ENCODE data around the gene ST3GAL4. TPM values are rescaled to one million over a fixed set of nuclear protein-coding genes. Genes with fewer than 3 reads are reported as not detected.

Gene ST3GAL4
- total and polyA plus RNA-seq, 10 of the 15 experiments (the other 5 are each of a cell fraction or from before 2014, with no cell fraction given), result 3.8 to 8.1 (median 6.5) TPM; not detected in 2

- CTCF ChIA-PET, result no interaction called here
- no peaks in the 10 kb centered on the region for H3K79me2 ChIP-seq (ENCODE audit: control insufficient read depth, insufficient read depth, low read length)
- no peaks in the 10 kb centered on the region for H4K20me1 ChIP-seq (ENCODE audit: control insufficient read depth, insufficient read depth)
- no peak overlapping the region for H3K9ac ChIP-seq (ENCODE audit: control insufficient read depth, insufficient read depth, low read length)
- H3K9me3 ChIP-seq (replicated peaks; ENCODE audit: control insufficient read depth, insufficient read depth, low read length), result no peaks in the 10 kb centered on the region
- FAIRE-seq (no peak), ATAC-seq (no peak), DNase-seq (ENCODE audit: low read depth, low spot score) (no peak)
- H3K4me1 ChIP-seq (ENCODE audit: control insufficient read depth, insufficient read depth, low read length), result no peaks in the 10 kb centered on the region
- TF ChIP-seq PML (IDR thresholded peaks at IDR 0.05; ENCODE audit: low read length) (no peak), MTA3 (IDR thresholded peaks at IDR 0.05; ENCODE audit: borderline replicate concordance, low read length) (no peak), YY1 (IDR thresholded peaks at IDR 0.05; ENCODE audit: low read depth, low read length) (no peak), GATAD2B (conservative IDR thresholded peaks at IDR 0.05; ENCODE audit: low read depth) (no peak), TCF7 (IDR thresholded peaks at IDR 0.05; ENCODE audit: borderline replicate concordance) (no peak), EZH2 (IDR thresholded peaks at IDR 0.05; ENCODE audit: borderline replicate concordance, control insufficient read depth, low read depth, low read length) (no peak), SRF (IDR thresholded peaks at IDR 0.05; ENCODE audit: low read depth in 2 of 2, low read length in 2 of 2) (no peak), NFIC (IDR thresholded peaks at IDR 0.05; ENCODE audit: low read depth, low read length) (no peak), SIX5 (IDR thresholded peaks at IDR 0.05; ENCODE audit: low read depth, low read length, severe bottlenecking) (no peak), EP300 (IDR thresholded peaks at IDR 0.05; ENCODE audit: borderline replicate concordance in 1 of 2, control insufficient read depth in 1 of 2, low read depth in 2 of 2, low read length in 2 of 2) (no peak)
- TF ChIP-seq, protein P1, sequence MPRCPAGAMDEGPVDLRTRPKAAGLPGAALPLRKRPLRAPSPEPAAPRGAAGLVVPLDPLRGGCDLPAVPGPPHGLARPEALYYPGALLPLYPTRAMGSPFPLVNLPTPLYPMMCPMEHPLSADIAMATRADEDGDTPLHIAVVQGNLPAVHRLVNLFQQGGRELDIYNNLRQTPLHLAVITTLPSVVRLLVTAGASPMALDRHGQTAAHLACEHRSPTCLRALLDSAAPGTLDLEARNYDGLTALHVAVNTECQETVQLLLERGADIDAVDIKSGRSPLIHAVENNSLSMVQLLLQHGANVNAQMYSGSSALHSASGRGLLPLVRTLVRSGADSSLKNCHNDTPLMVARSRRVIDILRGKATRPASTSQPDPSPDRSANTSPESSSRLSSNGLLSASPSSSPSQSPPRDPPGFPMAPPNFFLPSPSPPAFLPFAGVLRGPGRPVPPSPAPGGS (IDR thresholded peaks at IDR 0.05; ENCODE audit: borderline replicate concordance, insufficient read depth, low read depth, low read length, poor library complexity, severe bottlenecking), result no peak
- POLR2A ChIA-PET, result no interaction called here
- RAD21 ChIA-PET (ENCODE audit: unreplicated experiment), result interaction anchor here (1.9 kb wide), 1 partner anchor 153 kb away, joined by 5 read pairs; no protein-coding TSS in a partner anchor
- SMC1A ChIA-PET (ENCODE audit: uncharacterized antibody, unreplicated experiment), result interaction anchor here (0.9 kb wide), 1 partner anchor 17 kb away, joined by 5 read pairs; no protein-coding TSS in a partner anchor
- in situ Hi-C loops (cut with MboI) (no loop called here), intact Hi-C loops (cut with micrococcal nuclease; ENCODE audit: unreplicated experiment) (no loop called here)
- no peak overlapping the region for H3K4me2 ChIP-seq (ENCODE audit: control insufficient read depth, insufficient read depth)
- H2AFZ ChIP-seq (ENCODE audit: control insufficient read depth, low read depth, low read length), result no peak overlapping the region
- no TSS peak for BruUV-seq (replicated peaks)
- peaks cover 17 to 27% of the 10 kb centered on the region in 2 experiments for H3K36me3 ChIP-seq (ENCODE audit: control insufficient read depth in 2 of 2, insufficient read depth in 2 of 2, low read length in 1 of 2)
- H3K27ac ChIP-seq (ENCODE audit: control insufficient read depth, insufficient read depth), result no peak overlapping the region
- H3K27me3 ChIP-seq (replicated peaks in 1 of 2; ENCODE audit: control insufficient read depth in 2 of 2, insufficient read depth in 2 of 2, low read length in 1 of 2), result no peaks in the 10 kb centered on the region
- 92% methylated on average over 20 of the region's 20 CpGs for WGBS (ENCODE audit: insufficient coverage, insufficient replicate concordance, low lambda C conversion rate, missing lambda C conversion rate)
- no peak overlapping the region for H3K4me3 ChIP-seq
Observed at GRCh38 chr11:126328001-126328390, 27.5 kb upstream of the ST3GAL4 start.

Data from GM12878 (cell line).